Loucy (cell line): ENCODE results near the gene LRRC47.

Experiments
- H2AFZ ChIP-seq: fragments of 200-600 bp; sonication (generic); 2 replicates; pipeline ENCODE4 v1.6.0; 2016; ENCODE audit warnings: antibody characterized with exemption, mild to moderate bottlenecking, low read length, moderate library complexity
- H3F3A ChIP-seq: fragments of 200-600 bp; 2 replicates; pipeline ENCODE4 v1.6.0; 2016; ENCODE audit warnings: antibody characterized with exemption, low read depth, mild to moderate bottlenecking
- H3K27me3 ChIP-seq: fragments of 200-600 bp; sonication (generic); 2 replicates; pipeline ENCODE4 v1.6.1; 2014; ENCODE audit warnings: low read length, mild to moderate bottlenecking; ENCODE audit not compliant: insufficient read depth, poor library complexity, severe bottlenecking
- H3K36me3 ChIP-seq: fragments of 200-600 bp; sonication (generic); 2 replicates; pipeline ENCODE4 v1.6.1; 2016; ENCODE audit warnings: low read length; ENCODE audit not compliant: insufficient read depth
- H3K4me1 ChIP-seq: fragments of 200-600 bp; sonication (generic); 2 replicates; pipeline ENCODE4 v1.5.1; 2014; ENCODE audit warnings: low read length, mild to moderate bottlenecking; ENCODE audit not compliant: insufficient read depth, poor library complexity, severe bottlenecking
- H3K4me2 ChIP-seq: fragments of 200-600 bp; sonication (generic); 2 replicates; pipeline ENCODE4 v1.6.0; 2014; ENCODE audit warnings: antibody characterized with exemption, low read length, low read depth, mild to moderate bottlenecking; ENCODE audit not compliant: poor library complexity, severe bottlenecking
- H3K4me3 ChIP-seq: fragments of 200-600 bp; sonication (generic); 2 replicates; pipeline ENCODE4 v1.5.1; 2014; ENCODE audit warnings: low read length, mild to moderate bottlenecking, mixed read lengths; ENCODE audit not compliant: poor library complexity, severe bottlenecking
- H3K79me2 ChIP-seq: fragments of 200-600 bp; sonication (generic); 2 replicates; pipeline ENCODE4 v1.6.1; 2014; ENCODE audit warnings: low read length; ENCODE audit not compliant: insufficient read depth
- H3K9ac ChIP-seq: fragments of 200-600 bp; sonication (generic); 2 replicates; pipeline ENCODE4 v1.6.0; 2014; ENCODE audit warnings: mild to moderate bottlenecking, low read depth, low read length, moderate library complexity; ENCODE audit not compliant: poor library complexity, severe bottlenecking
- H3K9me2 ChIP-seq: fragments of 200-600 bp; sonication (generic); replicated peaks from 2 replicates; pipeline ENCODE4 v1.6.1; 2016; ENCODE audit warnings: low read depth, low read length, mixed read lengths
- H3K9me3 ChIP-seq: fragments of 200-600 bp; sonication (generic); 2 replicates; pipeline ENCODE4 v1.6.1; 2014; ENCODE audit warnings: mild to moderate bottlenecking, antibody characterized with exemption, low read length, low read depth; ENCODE audit not compliant: insufficient read depth
- H4K20me1 ChIP-seq: fragments of 200-600 bp; sonication (generic); 2 replicates; pipeline ENCODE4 v1.6.0; 2014; ENCODE audit warnings: antibody characterized with exemption, low read length, mild to moderate bottlenecking; ENCODE audit not compliant: insufficient read depth, poor library complexity, severe bottlenecking
- CTCF ChIP-seq: fragments of 200-600 bp; sonication (generic); conservative IDR thresholded peaks from 2 replicates; pipeline ENCODE4 v1.5.1; 2014; ENCODE audit warnings: mild to moderate bottlenecking, antibody characterized with exemption, low read length
- EZH2phosphoT487 ChIP-seq: fragments of 200-600 bp; IDR thresholded peaks from 2 replicates; pipeline ENCODE4 v1.6.1; 2018; ENCODE audit warnings: antibody characterized with exemption, mild to moderate bottlenecking, moderate library complexity, borderline replicate concordance

The LRRC47 gene

GRCh38 chr1:3796215-3797061 is at the start of gene LRRC47:
LRRC47 (minus strand) TSS chr1:3796498; CDS start chr1:3796476, 22 bp downstream.
- Histone ChIP-seq H3K79me2 (peaks cover 45% of the 10 kb centered on the region), H3K9ac (peak within 1 kb of the TSS; percentile 89), H2AFZ (peak within 1 kb of the TSS; percentile 100), H4K20me1 (peaks cover 35% of the 10 kb centered on the region), H3K4me3 (peak within 1 kb of the TSS; percentile 87), H3K27me3 (peaks cover 9% of the 10 kb centered on the region), H3F3A (no peaks in the 10 kb centered on the region), H3K4me2 (peak within 1 kb of the TSS; percentile 100), H3K9me2 (no peaks in the 10 kb centered on the region), H3K36me3 (no peaks in the 10 kb centered on the region), H3K4me1 (peaks cover 31% of the 10 kb centered on the region), H3K9me3 (no peaks in the 10 kb centered on the region)
- TF ChIP-seq CTCF (no peak), EZH2phosphoT487 (no peak)

GRCh38 chr1:3842912-3843311 is 46.6 kb upstream of the LRRC47 start:
- TF ChIP-seq EZH2phosphoT487 (no peak), CTCF (no peak)
- Histone ChIP-seq H3K79me2 (no peaks in the 10 kb centered on the region), H3F3A (no peaks in the 10 kb centered on the region), H3K4me1 (no peaks in the 10 kb centered on the region), H3K27me3 (no peaks in the 10 kb centered on the region), H3K4me2 (no peak overlapping the region), H3K9me3 (no peaks in the 10 kb centered on the region), H3K36me3 (peaks cover 17% of the 10 kb centered on the region; the same call in 1 of the 2 replicates), H3K9me2 (no peaks in the 10 kb centered on the region), H3K4me3 (no peak overlapping the region), H2AFZ (no peak overlapping the region), H4K20me1 (no peaks in the 10 kb centered on the region), H3K9ac (no peak overlapping the region)

- H3K9ac ChIP-seq, result no peak overlapping the region
- H4K20me1 ChIP-seq, result no peaks in the 10 kb centered on the region
- H3K36me3 ChIP-seq, result peaks cover 14% of the 10 kb centered on the region; the same call in 1 of the 2 replicates
- no peaks in the 10 kb centered on the region for H3K79me2 ChIP-seq
- no peaks in the 10 kb centered on the region for H3K27me3 ChIP-seq
- no peaks in the 10 kb centered on the region for H3F3A ChIP-seq
- no peak overlapping the region for H3K4me3 ChIP-seq
- no peaks in the 10 kb centered on the region for H3K9me3 ChIP-seq
- H3K4me1 ChIP-seq, result no peaks in the 10 kb centered on the region
- no peak overlapping the region for H3K4me2 ChIP-seq
- H2AFZ ChIP-seq, result no peak overlapping the region
- TF ChIP-seq EZH2phosphoT487, result no peak
- no peak for TF ChIP-seq CTCF
- no peaks in the 10 kb centered on the region for H3K9me2 ChIP-seq
Measured at GRCh38 chr1:3841491-3841890, 45.2 kb upstream of the LRRC47 start.
